GM15510 (cell line): Measurements from ENCODE around the gene GRK1.

ENCODE experiments used
- POLR2A ChIP-seq: IDR thresholded peaks from 3 replicates; pipeline ENCODE4 v1.6.1; 2011; ENCODE audit warnings: borderline replicate concordance; ENCODE audit not compliant: insufficient read length; ENCODE audit errors: extremely low read depth

Gene GRK1

GRCh38 chr13:113655346-113656002 lies 11.5 kb upstream of the GRK1 start:
- TF ChIP-seq POLR2A, result no peak

- no peak for TF ChIP-seq POLR2A
These were observed 10.9 kb upstream of the GRK1 start for GRCh38 chr13:113656003-113656588.

DNA sequence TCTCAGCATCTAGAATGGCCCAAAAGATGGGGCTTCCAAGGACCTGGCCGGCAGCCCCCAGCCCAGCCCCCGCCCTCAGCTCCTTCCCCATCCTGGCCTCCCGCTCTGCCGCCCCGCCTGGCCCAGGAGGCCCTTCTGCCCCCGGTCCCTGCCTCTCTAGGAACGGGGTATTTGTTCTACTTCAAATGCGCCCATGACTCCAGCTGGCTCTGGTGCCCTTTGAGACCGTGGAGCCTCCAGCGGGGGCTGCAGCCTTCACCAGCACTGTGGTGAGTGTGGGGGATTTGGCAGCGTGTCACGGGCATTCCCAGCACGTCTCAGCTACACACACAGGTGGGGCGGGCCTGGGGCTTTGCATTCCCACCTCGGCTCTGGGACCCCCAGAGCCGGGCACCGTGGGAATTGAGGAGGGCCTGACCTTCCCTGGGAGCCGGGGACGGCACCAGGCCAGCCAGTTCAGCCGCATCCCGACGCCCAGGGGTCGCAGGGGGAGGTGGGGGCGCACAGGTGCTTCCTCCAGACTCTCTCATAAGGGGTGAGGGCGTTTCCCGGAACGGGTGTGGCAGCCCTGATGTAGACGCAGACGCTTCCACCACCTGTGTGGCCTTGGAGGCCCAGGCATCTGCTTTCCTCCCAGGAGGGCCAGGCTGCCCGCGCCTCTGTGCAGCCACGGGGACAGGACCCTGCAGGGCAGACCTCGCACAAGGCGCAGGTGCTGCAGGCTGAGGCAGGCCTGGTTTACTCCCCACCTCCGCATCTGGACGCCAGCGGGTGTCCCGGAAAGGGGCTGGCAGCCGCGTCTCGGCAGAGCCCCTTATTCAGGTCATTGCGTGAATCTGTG lies 10.0 kb upstream of the GRK1 start:
- TF ChIP-seq POLR2A, result no peak

GRCh38 chr13:113657851-113658741 lies 8.9 kb upstream of the GRK1 start, which contains the start of gene ATP4B:
Gene ATP4B (minus strand): TSS chr13:113658198. CDS start chr13:113658144, 54 bp downstream.
- no peak for TF ChIP-seq POLR2A

GRCh38 chr13:113658836-113659235 lies 8.2 kb upstream of the GRK1 start:
- no peak for TF ChIP-seq POLR2A

- TF ChIP-seq POLR2A, result no peak
These were observed 7.7 kb upstream of the GRK1 start for GRCh38 chr13:113659337-113659736.

- TF ChIP-seq POLR2A, result no peak
These were observed 7.0 kb upstream of the GRK1 start for GRCh38 chr13:113660066-113660465.

- no peak for TF ChIP-seq POLR2A
These were observed 5.5 kb upstream of the GRK1 start for GRCh38 chr13:113661509-113661908.

DNA sequence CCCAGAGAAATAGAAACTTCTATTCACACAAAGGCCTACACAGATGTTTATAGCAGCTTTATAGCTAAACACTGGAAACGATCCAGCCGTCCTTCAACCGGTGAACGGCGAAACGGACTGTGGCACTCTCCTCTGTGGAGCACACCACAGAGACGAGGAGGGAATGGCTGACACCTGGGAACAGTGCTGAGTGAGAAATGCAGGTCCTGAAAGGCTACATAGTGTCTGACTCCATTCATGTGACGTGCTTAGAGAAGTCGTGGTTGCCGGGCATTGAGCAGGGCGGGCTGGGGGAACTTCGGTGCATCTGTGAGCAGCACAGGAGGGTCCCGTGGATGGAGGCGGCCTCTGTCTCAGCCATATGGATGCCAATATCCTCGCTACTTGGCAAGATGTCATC lies 3.1 kb upstream of the GRK1 start:
- no peak for TF ChIP-seq POLR2A

GRCh38 chr13:113664751-113665596 lies 2.0 kb upstream of the GRK1 start:
- no peak for TF ChIP-seq POLR2A

DNA sequence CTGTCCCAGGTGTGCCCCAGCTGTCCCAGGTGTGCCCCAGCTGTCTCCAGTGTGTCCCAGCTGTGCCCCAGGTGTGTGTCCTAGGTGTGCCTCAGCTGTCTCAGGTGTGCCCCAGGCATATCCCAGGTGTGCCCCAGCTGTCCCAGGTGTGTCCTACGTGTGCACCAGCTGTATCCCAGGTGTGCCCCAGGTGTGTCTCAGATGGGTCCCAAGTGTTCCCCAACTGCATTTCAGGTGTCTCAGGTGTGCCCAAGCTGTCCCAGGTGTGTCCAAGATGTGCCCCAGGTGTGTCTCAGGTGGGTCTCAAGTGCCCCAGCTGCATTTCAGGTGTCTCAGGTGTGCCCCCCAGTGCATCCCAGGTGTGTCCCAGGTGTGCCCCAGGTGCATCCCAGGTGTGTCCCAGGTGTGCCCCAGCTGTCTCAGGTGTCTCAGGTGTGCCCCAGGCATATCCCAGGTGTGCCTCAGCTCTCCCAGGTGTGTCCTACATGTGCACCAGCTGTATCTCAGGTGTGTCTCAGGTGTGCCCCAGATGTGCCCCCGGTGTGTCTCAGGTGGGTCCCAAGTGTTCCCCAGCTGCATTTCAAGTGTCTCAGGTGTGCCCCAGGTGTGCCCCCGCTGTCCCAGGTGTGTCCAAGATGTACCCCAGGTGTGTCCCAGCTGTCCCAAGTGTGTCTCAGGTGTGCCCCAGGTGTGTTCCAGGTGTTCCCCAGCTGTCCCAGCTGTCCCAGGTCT lies 1.3 kb upstream of the GRK1 start:
- no peak for TF ChIP-seq POLR2A

DNA sequence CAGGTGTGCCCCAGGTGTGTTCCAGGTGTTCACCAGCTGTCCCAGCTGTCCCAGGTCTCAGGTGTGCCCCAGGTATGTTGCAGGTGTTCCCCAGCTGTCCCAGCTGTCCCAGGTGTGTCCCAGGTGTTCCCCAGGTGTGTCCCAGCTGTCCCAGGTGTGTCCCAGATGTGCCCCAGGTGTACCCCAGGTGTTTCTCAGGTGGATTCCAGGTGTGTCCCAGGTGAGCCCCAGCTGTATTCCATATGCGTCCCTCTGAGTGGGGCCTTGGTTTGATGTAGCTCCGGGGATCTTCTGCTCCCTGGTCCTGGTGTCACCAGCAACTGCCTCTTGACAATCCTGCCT lies 719 bp upstream of the GRK1 start:
- TF ChIP-seq POLR2A, result no peak
